HG03025 (cell line): ENCODE data around the gene PRKN.

Source experiments
- ATAC-seq: cut with Tn5 transposase; IDR thresholded peaks from one replicate; pipeline ENCODE4 v1.9.1; 2021; ENCODE audit warnings: mild to moderate bottlenecking, moderate library complexity; ENCODE audit not compliant: unreplicated experiment, low FRiP score

Gene PRKN

DNA sequence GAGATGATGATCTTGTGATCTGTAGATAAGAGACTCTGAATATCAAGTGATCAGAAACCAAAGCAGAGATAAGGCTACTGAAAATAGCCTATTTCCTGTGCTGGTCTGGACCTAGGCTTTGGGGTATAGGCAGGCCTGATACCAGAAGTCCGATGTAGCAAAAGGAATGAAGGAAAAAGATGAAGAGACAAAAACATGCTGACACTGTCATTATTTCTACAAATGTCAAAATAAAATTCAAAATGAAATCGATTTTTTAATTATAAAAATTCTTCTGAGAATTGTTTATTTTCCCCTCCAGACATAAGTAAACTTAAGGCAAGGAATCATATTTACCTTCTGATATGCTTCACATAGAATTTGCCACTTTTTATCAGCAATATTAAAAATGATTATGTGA, 252.8 kb downstream of the PRKN start:
- no peak for ATAC-seq

DNA sequence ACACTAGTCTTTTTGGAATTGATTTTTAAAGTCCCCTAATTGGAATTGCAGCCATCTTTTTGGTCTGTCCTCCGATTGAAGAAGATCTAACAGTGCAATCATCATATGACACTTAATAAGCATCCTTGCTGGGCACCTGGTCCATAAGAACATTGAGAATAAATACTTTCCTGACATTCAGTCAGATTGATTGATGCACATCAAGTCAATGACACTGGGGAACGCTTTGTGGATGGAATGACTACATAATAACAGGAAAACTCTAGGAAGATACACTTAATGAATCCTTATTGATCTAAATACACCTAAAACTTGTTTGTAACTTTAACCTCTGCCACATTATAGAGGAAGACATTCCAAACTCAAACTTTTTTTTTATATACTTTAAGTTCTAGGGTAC, 255.7 kb downstream of the PRKN start:
- ATAC-seq = no peak

DNA sequence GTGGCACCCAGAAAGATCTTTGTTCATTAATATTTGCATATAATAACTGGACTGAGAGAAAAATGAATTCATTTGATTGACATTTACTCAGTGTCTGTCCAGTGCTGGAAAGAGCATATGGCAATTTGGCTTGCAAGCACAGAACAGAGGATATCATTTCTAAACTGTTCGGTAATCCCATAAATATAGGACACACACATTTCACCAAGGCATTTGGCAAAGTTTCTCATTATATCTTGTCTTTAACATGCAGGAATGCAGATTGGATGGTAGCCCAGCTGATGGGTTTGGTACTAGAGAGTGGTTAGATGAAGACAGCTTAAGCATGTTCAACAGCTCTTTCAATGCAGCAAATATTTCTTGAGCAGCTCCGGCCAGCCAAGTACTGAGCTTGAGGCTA, 259.2 kb downstream of the PRKN start:
- ATAC-seq = no peak

DNA sequence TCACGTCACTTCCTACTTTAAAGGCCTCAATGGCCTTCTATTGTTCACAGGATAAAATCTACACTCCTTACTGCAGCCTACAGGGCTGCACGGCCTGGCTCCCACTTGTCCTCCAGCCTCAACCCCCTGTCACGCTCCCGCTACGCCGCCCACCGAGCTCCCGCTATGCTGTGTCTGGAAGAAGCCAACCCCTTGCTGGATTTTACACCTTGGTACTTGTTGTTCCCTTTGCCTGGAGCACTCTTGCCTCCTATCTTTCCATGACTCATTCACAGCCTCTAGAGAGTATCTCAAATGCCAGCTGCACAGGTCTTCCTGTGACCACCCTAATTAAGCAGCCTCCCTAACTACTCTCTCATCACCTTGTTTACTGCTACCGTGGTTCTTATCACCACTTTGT, 259.9 kb downstream of the PRKN start:
- ATAC-seq = no peak

DNA sequence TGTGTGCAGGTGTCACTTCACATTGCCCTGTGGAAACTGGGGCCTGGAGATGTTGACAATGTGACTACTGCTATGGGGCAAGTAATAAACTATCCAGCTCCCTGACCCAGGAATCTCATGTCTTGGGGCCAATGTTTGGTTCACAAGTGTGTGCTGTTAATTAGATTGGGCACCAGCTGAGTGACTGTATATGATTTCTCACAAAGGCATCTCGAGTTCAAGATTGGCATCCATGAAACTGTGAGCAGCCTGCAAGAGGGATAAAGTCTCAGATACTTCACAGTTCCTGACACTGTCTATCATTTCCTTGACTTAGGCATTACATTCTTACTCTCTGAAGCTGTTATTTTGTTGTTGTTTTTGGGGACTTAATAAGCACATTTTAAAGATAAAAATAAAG, 264.0 kb downstream of the PRKN start:
- no peak for ATAC-seq

DNA sequence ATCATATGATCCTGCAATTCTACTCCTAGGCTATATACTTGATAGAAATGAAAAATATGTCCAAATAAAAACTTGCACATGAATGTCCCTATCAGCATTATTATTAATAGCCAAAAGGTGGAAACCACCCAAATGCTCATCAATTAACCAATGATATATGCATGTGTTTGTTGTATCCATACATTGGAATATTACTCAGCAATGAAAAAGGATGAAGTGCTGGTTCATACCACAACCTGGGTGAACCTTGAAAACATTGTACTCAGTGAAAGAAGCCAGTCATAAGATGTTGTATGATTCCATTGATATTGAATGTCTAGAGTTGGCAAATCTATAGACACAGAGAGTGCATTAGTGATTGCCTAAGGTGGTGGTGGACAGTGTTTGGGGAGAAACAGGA, 267.6 kb downstream of the PRKN start:
- ATAC-seq = no peak

DNA sequence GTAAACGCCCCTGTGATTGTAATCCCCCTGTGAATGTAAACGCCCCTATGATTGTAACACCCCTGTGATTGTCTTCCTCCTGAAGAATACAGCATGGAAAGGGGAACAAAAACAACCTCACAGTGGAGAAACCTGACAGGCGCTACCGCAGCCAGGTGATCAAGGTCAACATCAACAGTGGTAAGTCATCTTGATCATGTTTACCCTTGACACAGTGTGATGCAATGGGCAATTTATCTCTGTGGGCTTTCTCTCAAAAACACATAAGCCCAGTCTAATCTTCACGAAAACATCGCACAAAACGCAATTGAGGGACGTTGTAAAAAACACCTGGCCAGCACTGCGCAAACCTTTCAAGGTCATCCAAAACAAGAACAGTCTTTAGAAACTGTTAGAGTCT, 277.2 kb downstream of the PRKN start:
- ATAC-seq = no peak

DNA sequence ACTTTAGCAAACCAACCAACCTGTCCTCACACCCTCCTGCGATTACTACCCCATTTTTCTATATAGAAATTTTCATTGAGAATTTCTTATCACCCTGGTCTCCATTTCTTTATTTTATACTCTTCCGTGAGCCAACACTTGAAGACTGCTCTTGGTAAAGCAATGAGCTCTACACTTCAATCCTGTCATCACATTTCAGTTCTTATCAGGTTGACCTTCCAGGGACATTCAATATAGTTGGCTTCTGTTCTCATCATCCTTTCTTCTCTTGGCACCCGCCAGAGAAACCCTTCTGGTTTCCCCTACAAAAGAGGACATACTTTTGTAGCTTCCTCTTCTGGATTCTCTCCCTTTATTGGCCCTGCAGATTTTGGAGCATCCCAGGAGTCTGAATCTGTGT, 279.3 kb downstream of the PRKN start:
- no peak for ATAC-seq

DNA sequence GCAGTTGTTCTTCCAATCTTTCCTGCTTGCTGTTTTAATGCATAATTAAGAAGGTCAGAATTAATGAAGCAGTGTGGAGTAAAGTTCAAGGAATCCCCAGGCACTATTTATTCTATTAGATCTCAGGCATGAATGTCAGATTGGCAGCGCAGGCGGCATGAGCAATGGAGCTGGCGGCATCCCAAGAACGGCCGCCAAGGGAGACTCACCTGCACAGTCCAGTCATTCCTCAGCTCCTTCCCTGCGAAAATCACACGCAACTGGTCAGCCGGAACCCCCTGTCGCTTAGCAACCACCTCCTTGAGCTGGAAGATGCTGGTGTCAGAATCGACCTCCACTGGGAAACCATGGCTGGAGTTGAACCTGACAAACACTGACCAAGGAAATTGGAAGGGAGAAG, 284.5 kb downstream of the PRKN start:
- ATAC-seq = no peak

DNA sequence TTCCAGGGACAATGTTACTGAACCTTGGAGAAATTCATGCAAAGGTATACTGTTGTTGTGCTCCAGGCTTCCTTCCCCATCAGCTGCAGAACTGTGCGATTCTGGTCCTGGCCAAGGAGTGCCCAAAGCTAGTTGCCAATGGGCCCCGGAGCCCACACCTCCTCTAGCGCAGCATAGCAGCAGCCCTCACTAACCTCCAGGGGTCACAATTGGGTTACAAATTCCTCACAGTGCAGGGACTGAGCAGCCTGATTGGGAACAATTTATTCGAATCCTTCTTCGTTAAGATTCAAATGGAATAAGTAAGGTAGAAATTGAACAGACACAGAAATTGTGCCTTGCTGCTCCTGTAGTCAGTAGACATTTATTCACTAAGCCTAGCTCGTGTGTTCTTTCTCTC, 284.9 kb downstream of the PRKN start:
- no peak for ATAC-seq

DNA sequence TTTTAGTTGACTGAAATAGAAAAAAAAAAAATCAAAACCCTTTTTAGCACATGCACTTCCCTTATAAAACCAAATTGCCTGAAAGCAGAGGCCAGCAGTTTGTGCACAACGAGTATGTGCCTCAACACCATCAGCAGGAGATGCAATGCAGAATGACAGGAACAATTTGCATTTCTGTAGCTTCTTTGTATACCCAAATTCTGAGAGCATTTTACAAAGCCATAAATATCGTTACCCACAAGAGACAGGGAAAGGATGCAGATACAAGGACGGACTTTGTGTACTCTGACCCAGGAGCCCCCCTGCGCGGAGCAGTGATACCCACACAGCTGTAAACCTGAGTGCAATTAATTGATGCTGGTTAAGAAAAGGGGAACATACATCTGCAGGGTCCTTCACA, 285.6 kb downstream of the PRKN start:
- no peak for ATAC-seq

DNA sequence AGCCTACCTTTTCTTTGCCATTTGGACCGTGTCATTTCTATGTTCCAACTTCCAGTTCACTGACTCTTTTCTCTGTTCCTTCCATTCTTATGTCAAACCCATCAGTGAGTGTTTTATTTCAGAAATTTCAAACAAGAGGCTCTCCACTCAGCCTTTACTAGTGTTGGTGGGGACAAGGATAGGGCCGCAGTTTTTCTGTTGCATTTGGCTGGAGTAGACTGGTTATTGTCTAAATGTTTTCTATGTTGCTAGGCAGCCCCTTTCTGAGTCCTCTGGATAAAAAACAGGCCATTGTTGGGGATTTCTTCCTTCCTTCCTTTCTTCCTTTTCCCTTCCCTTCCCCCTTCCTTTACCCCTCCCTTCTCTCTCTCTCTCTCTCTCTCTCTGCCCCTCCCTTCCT, 288.6 kb downstream of the PRKN start:
- no peak for ATAC-seq

DNA sequence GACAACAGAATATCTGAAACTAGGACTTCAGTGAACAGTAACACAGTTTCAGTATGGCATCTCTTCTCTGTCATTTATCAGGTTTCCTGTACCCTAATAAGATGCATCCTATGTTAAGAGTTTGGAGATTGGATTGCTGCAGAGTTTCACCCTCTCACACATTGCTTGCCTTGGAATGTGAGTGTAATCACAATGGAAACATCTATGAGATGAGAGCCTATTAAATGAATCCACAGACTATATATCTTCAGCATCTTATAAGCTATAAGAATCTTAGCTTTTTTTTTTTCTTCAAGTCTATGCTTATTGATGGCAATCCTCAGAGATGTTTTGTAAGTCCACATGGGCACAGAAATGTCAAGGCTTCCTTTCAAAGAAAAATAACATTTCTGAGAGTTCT, 292.5 kb downstream of the PRKN start:
- ATAC-seq = no peak

DNA sequence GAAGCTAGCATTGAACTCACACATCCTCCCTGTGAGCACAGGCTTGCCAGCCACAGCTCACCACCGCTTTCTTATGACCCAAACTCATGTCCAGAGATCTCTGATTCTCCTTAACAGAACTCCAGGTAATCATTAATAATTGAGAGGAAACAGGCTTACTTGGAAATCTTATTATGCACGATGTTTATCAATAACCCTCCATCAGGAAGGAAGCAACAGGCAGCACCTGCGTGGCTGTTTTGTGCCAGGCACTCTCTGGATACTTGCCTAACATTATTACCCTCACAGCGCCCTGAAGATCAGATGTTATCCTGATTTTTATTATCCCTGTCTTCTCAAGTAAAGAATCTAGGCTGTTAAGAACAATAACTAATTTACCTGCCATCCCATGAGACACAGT, 306.6 kb downstream of the PRKN start:
- no peak for ATAC-seq

DNA sequence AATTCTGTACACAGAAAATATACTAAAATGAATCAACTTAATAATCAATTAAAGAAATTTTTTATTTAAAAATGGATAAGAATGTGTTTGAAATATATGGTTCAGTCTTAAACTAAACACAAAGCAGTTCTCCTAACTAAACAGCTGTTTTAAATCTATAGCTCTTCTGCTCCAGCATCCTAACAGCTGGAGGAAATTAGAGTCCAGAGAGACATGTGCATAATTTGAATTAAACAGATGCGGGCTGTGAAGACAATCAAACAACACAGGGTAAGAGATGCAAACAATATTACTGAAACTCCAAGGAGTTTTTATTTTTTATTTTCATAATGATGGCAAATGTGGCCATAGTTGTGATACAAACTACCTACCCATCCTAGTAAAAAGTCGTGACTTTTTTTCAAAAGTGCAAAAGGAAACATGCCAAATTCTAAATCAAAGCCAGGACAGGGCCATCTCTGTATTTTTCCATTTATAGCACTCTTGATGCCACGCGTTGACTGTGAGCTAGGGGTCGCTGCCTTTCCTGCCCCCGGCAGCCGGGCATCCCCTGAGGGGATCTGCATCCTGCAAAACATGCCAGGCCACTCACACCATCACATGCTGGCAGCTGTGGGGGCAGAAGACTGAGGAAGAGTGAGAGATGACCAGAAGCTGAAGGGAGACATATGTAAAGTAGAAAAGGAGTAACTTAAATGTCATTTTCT, 310.6 kb downstream of the PRKN start:
- no peak for ATAC-seq

DNA sequence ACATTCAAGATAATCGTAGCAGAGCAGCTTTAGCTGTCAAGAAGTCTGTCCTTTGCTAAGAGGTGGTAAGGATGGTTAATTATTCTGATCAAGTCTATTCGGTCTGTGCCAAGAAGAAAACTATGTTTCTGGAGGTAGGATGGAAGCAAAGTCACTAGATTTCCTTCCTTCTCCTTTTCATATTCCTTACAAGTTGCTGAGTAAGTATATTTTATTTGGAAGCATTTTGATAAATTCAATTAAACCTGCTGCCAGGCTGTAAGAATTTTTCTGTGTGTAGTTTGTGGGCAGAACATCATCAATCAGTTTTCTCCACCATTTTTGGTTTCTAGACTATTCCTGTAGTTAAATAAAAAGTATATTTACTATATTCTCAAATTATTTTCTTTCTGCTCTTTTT, 311.3 kb downstream of the PRKN start:
- ATAC-seq = no peak

DNA sequence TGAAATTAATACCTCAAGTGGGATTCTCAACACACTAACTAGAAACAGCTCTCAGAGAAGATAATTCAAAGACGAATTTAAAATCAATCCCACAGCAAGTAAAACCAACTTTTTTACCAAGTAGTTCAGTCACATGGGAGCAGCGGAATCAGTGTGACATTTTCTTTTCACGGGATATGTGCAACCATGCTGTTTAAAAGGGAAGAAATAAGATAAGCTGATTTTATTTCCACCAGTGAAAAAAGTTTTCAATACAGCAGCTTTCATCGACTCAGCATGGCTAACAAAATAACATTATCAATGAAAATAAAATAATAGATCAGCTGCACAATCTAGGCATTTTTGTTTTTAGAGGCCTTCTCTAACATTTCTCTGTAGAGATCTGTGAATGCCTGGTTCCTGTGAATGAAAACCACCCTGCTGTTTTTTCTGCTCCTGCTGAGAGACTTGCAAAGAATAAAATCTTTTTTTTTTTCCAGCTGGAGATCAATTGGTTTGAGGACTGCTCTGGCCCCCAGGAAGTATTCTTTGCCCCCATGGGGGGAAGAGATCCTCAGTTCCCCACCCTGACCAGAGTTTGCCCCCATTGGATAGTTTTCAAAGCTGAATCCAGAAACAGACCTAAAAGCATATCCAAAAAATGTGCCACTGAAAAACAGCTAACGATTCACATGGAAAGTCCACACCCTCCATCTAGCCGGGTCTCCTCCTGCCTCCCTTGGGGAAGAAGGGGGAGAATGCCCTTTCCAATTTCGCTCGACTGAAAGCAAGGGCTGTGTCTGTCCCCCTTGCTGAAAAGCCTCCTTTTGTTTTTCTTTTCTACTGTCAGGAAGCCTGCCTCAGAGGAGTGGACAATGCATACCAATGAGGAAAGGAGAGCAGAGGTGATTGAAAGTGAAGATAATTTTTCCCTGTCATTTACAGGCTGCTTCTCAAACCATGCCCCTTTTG, 317.6 kb downstream of the PRKN start:
- no peak for ATAC-seq

DNA sequence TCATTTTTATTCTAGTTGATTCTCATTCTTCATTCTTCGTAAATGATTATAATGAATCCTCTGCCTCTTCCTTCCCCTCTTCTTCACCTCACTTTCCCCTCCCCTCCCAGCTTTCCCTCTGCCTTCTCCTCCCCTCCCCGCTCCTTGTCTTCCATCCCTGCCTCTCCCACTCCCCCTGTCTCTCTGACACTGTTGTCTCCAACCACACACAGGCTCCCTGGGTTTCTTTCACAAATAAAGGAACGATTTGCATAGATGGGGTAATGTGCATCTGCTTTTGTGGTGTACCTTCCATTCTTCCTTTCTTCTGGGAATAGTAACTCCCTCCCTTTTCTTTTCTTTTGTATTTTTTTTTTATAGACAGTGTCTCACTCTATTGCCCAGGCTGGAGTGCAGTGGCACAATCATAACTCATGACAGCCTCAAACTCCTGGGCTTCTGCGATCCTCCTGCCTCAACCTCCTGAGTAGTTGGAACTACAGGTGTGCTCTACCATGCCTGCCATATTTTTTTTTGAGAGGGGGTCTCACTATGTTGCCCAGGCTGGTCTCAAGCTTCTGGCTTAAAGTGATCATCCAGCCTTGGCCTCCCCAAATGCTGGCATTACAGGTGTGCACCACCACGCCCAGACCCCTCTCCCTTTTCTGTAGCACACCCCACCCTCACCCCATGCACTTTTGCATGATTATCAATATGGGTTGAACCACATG, 318.6 kb downstream of the PRKN start:
- no peak for ATAC-seq

DNA sequence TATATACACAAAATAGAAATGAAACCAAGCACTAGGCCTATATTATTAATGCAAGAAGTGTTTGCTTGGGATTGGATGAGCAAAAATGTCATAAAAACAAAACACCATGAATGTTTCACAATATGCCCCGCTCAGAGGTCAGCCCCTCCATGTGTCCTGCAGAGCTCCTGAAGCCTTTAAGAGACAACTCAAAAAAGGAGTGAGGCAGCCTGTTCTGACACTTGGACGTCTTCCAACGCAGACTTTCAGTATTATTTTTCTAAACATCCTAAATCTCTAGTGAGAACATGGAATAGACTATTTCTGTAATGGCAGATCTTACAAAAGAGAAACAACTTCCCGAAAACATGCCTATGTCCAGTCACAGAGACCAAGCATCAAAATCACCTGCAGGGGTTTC, 322.6 kb downstream of the PRKN start:
- ATAC-seq = no peak

DNA sequence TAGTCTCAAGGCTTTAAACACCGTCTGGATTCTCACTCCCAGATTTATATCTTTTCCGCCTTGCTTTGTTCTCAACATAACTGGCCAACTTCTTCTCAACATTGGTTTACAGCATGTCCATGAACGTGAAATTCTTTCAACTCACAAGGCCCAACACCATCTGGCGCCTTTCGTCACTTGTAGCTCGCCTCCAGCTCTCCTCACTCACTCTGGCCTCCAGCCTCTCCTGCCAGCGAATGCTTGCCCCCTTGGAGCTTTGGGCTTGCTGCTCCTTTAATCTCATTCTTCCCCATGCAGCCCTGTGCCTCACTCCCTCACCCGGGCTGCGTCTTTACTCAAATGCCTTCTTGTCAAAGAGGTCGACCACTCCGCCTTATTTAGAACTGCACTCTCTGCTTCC, 324.5 kb downstream of the PRKN start:
- ATAC-seq = no peak

DNA sequence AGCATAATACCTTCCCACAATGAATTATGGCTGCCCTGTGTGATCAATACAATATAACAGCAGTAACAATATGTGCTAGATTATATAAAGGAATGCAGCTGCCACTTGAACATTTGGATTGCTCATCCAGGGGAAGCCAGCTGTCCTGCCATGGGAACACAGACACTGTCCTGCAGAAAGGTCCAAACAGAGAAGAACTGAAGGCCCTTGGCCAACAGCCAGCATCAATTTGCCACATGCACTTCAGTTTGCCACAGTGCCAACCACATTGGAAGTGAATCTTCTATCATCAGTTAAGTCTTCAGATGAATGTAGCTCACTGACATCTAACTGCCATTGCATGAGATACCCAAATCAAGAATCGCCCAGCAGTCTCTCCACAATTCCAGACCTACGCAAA, 332.4 kb downstream of the PRKN start:
- no peak for ATAC-seq
